Stimulated activated CD4-positive, alpha-beta T cell treated with anti-CD3 and anti-CD28 coated beads, Interleukin-12 subunit alpha, Interleukin-12 subunit beta, amount 100 ng/mL, for 4 hours (primary cell): ENCODE data around the gene TRPC4.

Source experiments
- DNase-seq: peaks from one replicate; pipeline ENCODE4 v3.0.0-alpha.2; 2020

TRPC4 gene

GRCh38 chr13:37715606-37716015, 154.0 kb downstream of the TRPC4 start:
- no peak for DNase-seq

GRCh38 chr13:37709318-37709717, 160.3 kb downstream of the TRPC4 start:
- DNase-seq: no peak

- DNase-seq: no peak
These were observed 161.7 kb downstream of the TRPC4 start for GRCh38 chr13:37707739-37708500.

- no peak for DNase-seq
These were observed 163.5 kb downstream of the TRPC4 start for GRCh38 chr13:37706041-37706440.

- no peak for DNase-seq
These were observed 167.6 kb downstream of the TRPC4 start for GRCh38 chr13:37701972-37702371.

- DNase-seq: no peak
These were observed 168.3 kb downstream of the TRPC4 start for GRCh38 chr13:37701306-37701705.

GRCh38 chr13:37700887-37701286, 168.7 kb downstream of the TRPC4 start:
- no peak for DNase-seq

- DNase-seq: no peak
These were observed 174.4 kb downstream of the TRPC4 start for GRCh38 chr13:37695200-37695599.

GRCh38 chr13:37690361-37690760, 179.2 kb downstream of the TRPC4 start:
- DNase-seq: no peak

- no peak for DNase-seq
These were observed 183.1 kb downstream of the TRPC4 start for GRCh38 chr13:37686501-37686900.

GRCh38 chr13:37685206-37685605, 184.4 kb downstream of the TRPC4 start:
- no peak for DNase-seq

GRCh38 chr13:37682496-37682895, 187.1 kb downstream of the TRPC4 start:
- no peak for DNase-seq

- DNase-seq: no peak
These were observed 188.1 kb downstream of the TRPC4 start for GRCh38 chr13:37681281-37682032.

- no peak for DNase-seq
These were observed 189.4 kb downstream of the TRPC4 start for GRCh38 chr13:37680137-37680536.

GRCh38 chr13:37679043-37679442, 190.5 kb downstream of the TRPC4 start:
- no peak for DNase-seq

- no peak for DNase-seq
These were observed 199.7 kb downstream of the TRPC4 start for GRCh38 chr13:37669845-37670244.

- no peak for DNase-seq
These were observed 201.9 kb downstream of the TRPC4 start for GRCh38 chr13:37667702-37668101.

- DNase-seq: no peak
These were observed 203.5 kb downstream of the TRPC4 start for GRCh38 chr13:37666036-37666435.

- no peak for DNase-seq
These were observed 204.2 kb downstream of the TRPC4 start for GRCh38 chr13:37665420-37665819.

- DNase-seq: no peak
These were observed 205.8 kb downstream of the TRPC4 start for GRCh38 chr13:37663724-37664123.

GRCh38 chr13:37662624-37663023, 206.9 kb downstream of the TRPC4 start:
- DNase-seq: no peak

- no peak for DNase-seq
These were observed 211.6 kb downstream of the TRPC4 start for GRCh38 chr13:37657956-37658355.

- DNase-seq: no peak
These were observed 212.4 kb downstream of the TRPC4 start for GRCh38 chr13:37657134-37657533.

GRCh38 chr13:37656247-37656940, 213.2 kb downstream of the TRPC4 start:
- no peak for DNase-seq
